Measurements from ENCODE around the gene CRLF3.

- TF ChIP-seq CTCF (conservative IDR thresholded peaks at IDR 0.05 in 1 of 2, IDR thresholded peaks at IDR 0.05 in 1 of 2; ENCODE audit: extremely low read depth in 1 of 2, insufficient read depth in 1 of 2, low read depth in 1 of 2, low read length in 2 of 2) (no peak), EZH2 (IDR thresholded peaks at IDR 0.05; ENCODE audit: borderline replicate concordance, low read length) (no peak)
Observed at GRCh38 chr17:30807896-30808295, 16.6 kb downstream of the CRLF3 start.
